ENCODE results near the gene PRDM12.

PRDM12 gene

DNA sequence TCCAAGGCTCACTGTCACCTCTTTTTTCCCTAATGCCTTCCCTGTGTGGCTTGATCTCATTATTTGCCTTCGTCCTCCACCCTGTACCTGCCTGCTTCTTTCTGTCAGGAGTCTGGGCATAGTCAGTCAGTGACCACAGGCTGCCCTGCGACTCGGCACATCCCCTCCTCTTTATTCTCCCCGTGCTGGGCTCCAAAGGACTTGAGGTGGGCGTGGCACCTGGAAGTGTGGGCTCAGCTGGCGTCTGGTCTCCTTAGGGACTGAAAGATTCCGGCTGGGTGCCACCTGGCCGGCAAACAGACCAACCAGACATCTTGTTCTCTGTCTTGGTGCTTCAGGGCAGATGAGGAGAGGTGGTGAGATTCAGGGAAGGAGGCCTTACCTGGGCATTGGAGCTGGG, 29.6 kb upstream of the PRDM12 start:
- ATAC-seq (ENCODE audit: insufficient read depth, low read depth) (no peak), DNase-seq (no peak)
- H3K79me2 ChIP-seq (ENCODE audit: insufficient read depth, low read length): no peaks in the 10 kb centered on the region
- no peak overlapping the region for H2AFZ ChIP-seq (ENCODE audit: low read depth, low read length)
- no peak overlapping the region for H3K4me3 ChIP-seq (ENCODE audit: low read depth in 1 of 2, low read length in 2 of 2)
- H3K4me1 ChIP-seq (ENCODE audit: insufficient read depth, low read length): no peaks in the 10 kb centered on the region
- no peaks in the 10 kb centered on the region for H3K27me3 ChIP-seq (ENCODE audit: insufficient read depth, low read length, poor library complexity)
- H3K9ac ChIP-seq (ENCODE audit: low read depth, low read length): no peak overlapping the region
- H3K9me3 ChIP-seq (ENCODE audit: insufficient read depth, low read length, severe bottlenecking): no peaks in the 10 kb centered on the region
- no peaks in the 10 kb centered on the region for H4K20me1 ChIP-seq (ENCODE audit: insufficient read depth, low read length)
- H3K36me3 ChIP-seq (ENCODE audit: insufficient read depth, low read length): peaks cover 78% of the 10 kb centered on the region
- H3K4me2 ChIP-seq (ENCODE audit: insufficient read depth, low read length): no peak overlapping the region
- no peak overlapping the region for H3K27ac ChIP-seq (ENCODE audit: low read length)
- TF ChIP-seq, protein P1, sequence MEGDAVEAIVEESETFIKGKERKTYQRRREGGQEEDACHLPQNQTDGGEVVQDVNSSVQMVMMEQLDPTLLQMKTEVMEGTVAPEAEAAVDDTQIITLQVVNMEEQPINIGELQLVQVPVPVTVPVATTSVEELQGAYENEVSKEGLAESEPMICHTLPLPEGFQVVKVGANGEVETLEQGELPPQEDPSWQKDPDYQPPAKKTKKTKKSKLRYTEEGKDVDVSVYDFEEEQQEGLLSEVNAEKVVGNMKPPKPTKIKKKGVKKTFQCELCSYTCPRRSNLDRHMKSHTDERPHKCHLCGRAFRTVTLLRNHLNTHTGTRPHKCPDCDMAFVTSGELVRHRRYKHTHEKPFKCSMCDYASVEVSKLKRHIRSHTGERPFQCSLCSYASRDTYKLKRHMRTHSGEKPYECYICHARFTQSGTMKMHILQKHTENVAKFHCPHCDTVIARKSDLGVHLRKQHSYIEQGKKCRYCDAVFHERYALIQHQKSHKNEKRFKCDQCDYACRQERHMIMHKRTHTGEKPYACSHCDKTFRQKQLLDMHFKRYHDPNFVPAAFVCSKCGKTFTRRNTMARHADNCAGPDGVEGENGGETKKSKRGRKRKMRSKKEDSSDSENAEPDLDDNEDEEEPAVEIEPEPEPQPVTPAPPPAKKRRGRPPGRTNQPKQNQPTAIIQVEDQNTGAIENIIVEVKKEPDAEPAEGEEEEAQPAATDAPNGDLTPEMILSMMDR (IDR thresholded peaks at IDR 0.05; ENCODE audit: borderline replicate concordance, extremely low read depth, low read length, poor library complexity, severe bottlenecking): no peak
- TF ChIP-seq EZH2 (IDR thresholded peaks at IDR 0.05; ENCODE audit: borderline replicate concordance, low read depth, low read length, severe bottlenecking): no peak

DNA sequence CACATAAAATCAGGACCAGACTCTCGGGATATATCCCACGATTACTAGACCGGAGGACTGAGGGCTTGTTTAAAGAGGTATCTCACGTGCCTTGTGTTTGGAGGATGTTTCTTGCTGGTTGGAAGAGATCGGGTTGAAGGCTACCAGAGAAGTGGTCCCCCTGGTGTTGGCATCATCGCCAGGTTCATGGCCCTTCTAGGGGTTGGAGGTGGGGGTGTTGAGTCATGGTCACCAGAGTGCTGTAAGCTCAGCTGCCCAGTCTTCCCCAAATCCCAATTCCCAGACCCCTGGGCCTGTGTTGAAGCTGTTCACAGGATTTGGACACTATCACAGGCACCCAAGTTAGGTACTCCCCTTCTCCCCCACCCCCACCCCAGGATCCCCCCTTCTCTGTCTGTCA, 29.1 kb upstream of the PRDM12 start:
- no peaks in the 10 kb centered on the region for H4K20me1 ChIP-seq (ENCODE audit: insufficient read depth, low read length)
- no peak overlapping the region for H3K27ac ChIP-seq (ENCODE audit: low read length)
- no peak overlapping the region for H3K4me2 ChIP-seq (ENCODE audit: insufficient read depth, low read length)
- H3K27me3 ChIP-seq (ENCODE audit: insufficient read depth, low read length, poor library complexity): no peaks in the 10 kb centered on the region
- ATAC-seq (ENCODE audit: insufficient read depth, low read depth): no peak
- H3K9ac ChIP-seq (ENCODE audit: low read depth, low read length): no peak overlapping the region
- no peak overlapping the region for H3K4me3 ChIP-seq (ENCODE audit: low read depth in 1 of 2, low read length in 2 of 2)
- no peak overlapping the region for H2AFZ ChIP-seq (ENCODE audit: low read depth, low read length)
- H3K4me1 ChIP-seq (ENCODE audit: insufficient read depth, low read length): no peaks in the 10 kb centered on the region
- no peaks in the 10 kb centered on the region for H3K9me3 ChIP-seq (ENCODE audit: insufficient read depth, low read length, severe bottlenecking)
- no peaks in the 10 kb centered on the region for H3K79me2 ChIP-seq (ENCODE audit: insufficient read depth, low read length)
- DNase-seq: no peak
- peaks cover 73% of the 10 kb centered on the region for H3K36me3 ChIP-seq (ENCODE audit: insufficient read depth, low read length)
- TF ChIP-seq, protein P1 (IDR thresholded peaks at IDR 0.05; ENCODE audit: borderline replicate concordance, extremely low read depth, low read length, poor library complexity, severe bottlenecking): no peak
- TF ChIP-seq EZH2 (IDR thresholded peaks at IDR 0.05; ENCODE audit: borderline replicate concordance, low read depth, low read length, severe bottlenecking): no peak

DNA sequence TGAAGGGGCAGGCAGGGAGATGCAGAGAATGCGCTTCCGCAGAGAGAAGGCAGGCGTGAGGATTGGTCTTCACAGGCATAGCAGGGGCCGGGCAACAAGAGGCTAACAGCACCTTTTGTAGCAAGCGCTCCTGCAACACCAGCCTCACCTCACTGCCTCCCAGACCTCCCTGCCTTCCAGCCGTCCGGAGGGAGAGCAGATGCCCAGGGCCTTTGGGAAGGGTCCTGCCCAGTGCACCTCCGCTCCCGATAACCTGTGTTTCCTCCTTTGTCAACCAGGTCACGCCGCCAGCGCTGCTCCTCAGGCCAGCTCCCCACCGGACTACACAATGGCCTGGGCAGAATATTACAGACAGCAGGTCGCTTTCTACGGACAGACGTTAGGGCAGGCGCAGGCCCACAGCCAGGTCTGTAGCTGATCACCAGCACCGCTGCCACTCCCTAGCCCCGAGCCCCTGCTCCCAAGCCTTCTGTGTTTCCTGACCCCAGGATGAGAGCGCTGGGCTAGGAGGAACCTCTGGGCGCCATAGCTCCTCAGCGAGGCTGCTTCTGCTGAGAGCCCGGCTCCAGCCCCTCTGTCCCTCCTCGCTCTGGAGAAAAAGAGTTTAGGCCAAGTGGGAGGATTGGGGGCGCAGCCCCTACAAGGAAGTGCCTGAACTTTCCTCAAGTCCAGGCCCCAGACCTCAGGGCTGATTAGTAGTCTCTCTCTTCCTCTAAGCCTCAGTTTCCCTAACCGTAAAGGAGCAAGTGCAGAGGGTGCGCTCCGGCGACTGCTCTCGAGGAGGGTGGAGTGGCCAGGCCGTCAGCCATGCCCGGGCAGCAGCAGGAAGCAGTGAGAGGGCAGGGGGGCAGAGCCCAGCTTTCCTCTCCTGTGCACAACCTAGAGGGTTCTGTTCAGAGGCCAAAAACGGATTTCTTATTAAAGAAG, 28.4 kb upstream of the PRDM12 start:
- no peak for DNase-seq
- no peak overlapping the region for H3K4me3 ChIP-seq (ENCODE audit: low read depth in 1 of 2, low read length in 2 of 2)
- H3K36me3 ChIP-seq (ENCODE audit: insufficient read depth, low read length): peaks cover 66% of the 10 kb centered on the region
- no peak overlapping the region for H3K9ac ChIP-seq (ENCODE audit: low read depth, low read length)
- no peak for ATAC-seq (ENCODE audit: insufficient read depth, low read depth)
- H3K27me3 ChIP-seq (ENCODE audit: insufficient read depth, low read length, poor library complexity): no peaks in the 10 kb centered on the region
- no peak overlapping the region for H3K27ac ChIP-seq (ENCODE audit: low read length)
- TF ChIP-seq EZH2 (IDR thresholded peaks at IDR 0.05; ENCODE audit: borderline replicate concordance, low read depth, low read length, severe bottlenecking): no peak
- no peak overlapping the region for H3K4me2 ChIP-seq (ENCODE audit: insufficient read depth, low read length)
- no peaks in the 10 kb centered on the region for H3K4me1 ChIP-seq (ENCODE audit: insufficient read depth, low read length)
- H3K79me2 ChIP-seq (ENCODE audit: insufficient read depth, low read length): no peaks in the 10 kb centered on the region
- H3K9me3 ChIP-seq (ENCODE audit: insufficient read depth, low read length, severe bottlenecking): no peaks in the 10 kb centered on the region
- no peaks in the 10 kb centered on the region for H4K20me1 ChIP-seq (ENCODE audit: insufficient read depth, low read length)
- H2AFZ ChIP-seq (ENCODE audit: low read depth, low read length): no peak overlapping the region

DNA sequence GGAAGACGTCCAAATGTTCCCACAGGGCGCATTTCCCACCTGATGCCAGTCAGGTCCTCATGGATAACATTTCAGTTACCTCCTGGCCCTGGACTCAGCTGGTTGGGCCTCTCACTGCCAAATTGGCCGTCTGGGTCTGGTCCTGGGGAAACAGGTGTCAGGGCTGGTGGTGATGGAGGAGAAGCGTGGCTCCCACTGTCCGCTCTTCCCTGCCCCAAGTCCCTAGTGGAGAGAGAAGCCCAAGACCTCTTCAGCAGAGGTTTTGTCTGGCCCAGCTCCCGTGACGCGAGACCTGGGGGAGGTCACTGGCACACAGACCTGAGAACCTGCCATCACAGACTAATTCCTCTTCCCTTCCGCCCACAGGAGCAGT, 27.8 kb upstream of the PRDM12 start:
- H3K4me1 ChIP-seq (ENCODE audit: insufficient read depth, low read length): no peaks in the 10 kb centered on the region
- ATAC-seq (ENCODE audit: insufficient read depth, low read depth): no peak
- no peak overlapping the region for H3K9ac ChIP-seq (ENCODE audit: low read depth, low read length)
- TF ChIP-seq, protein P1 (IDR thresholded peaks at IDR 0.05; ENCODE audit: borderline replicate concordance, extremely low read depth, low read length, poor library complexity, severe bottlenecking): no peak
- TF ChIP-seq EZH2 (IDR thresholded peaks at IDR 0.05; ENCODE audit: borderline replicate concordance, low read depth, low read length, severe bottlenecking): no peak
- no peaks in the 10 kb centered on the region for H3K27me3 ChIP-seq (ENCODE audit: insufficient read depth, low read length, poor library complexity)
- H3K79me2 ChIP-seq (ENCODE audit: insufficient read depth, low read length): no peaks in the 10 kb centered on the region
- H3K36me3 ChIP-seq (ENCODE audit: insufficient read depth, low read length): peaks cover 60% of the 10 kb centered on the region
- no peak overlapping the region for H3K4me3 ChIP-seq (ENCODE audit: low read depth in 1 of 2, low read length in 2 of 2)
- H3K9me3 ChIP-seq (ENCODE audit: insufficient read depth, low read length, severe bottlenecking): no peaks in the 10 kb centered on the region
- H3K27ac ChIP-seq (ENCODE audit: low read length): no peak overlapping the region
- H3K4me2 ChIP-seq (ENCODE audit: insufficient read depth, low read length): no peak overlapping the region
- H4K20me1 ChIP-seq (ENCODE audit: insufficient read depth, low read length): no peaks in the 10 kb centered on the region
- H2AFZ ChIP-seq (ENCODE audit: low read depth, low read length): no peak overlapping the region
- no peak for DNase-seq

Data from DND-41 (cell line).